Breast epithelium (tissue), 4 donors: Measurements from ENCODE around the gene MEFV. TPM values are rescaled to one million over a fixed set of nuclear protein-coding genes. Genes with fewer than 3 reads are reported as not detected.

Experiments
- DNase-seq, 2 donors: peaks; one replicate each; pipeline ENCODE4 v3.0.0-alpha.2; 2019; ENCODE audit warnings: low spot score in 2 of 2
- H3K27ac ChIP-seq, 2 donors: fragments of 200-600 bp; sonication (generic) in 1 of 2; one replicate each; pipeline ENCODE4 v1.5.1; 2016 to 2019; ENCODE audit warnings: mild to moderate bottlenecking in 1 of 2
- H3K27me3 ChIP-seq, 2 donors: fragments of 200-600 bp; sonication (generic) in 1 of 2; one replicate each; pipeline versions ENCODE4 v1.5.1 to v1.6.0; 2017 to 2019; ENCODE audit warnings: control low read depth in 1 of 2, mild to moderate bottlenecking in 1 of 2
- H3K36me3 ChIP-seq: fragments of 200-600 bp; one replicate; pipeline ENCODE4 v1.5.1; 2019
- H3K4me1 ChIP-seq, 2 donors: fragments of 200-600 bp; sonication (generic); one replicate each; pipeline ENCODE4 v1.5.1; 2016 to 2019; ENCODE audit warnings: control low read depth in 1 of 2
- H3K4me3 ChIP-seq, 3 donors: fragments of 200-600 bp; sonication (generic); 1 replicate in 2 of 3; 2 replicates in 1 of 3; pipeline ENCODE4 v1.5.1; 2016 to 2019; ENCODE audit warnings: mild to moderate bottlenecking in 3 of 3, moderate library complexity in 2 of 3
- H3K9me3 ChIP-seq, 2 donors: fragments of 200-600 bp; sonication (generic) in 1 of 2; one replicate each; pipeline ENCODE4 v1.5.1; 2016 to 2019; ENCODE audit warnings: control low read depth in 1 of 2
- POLR2A ChIP-seq: fragments of 450-650 bp; IDR thresholded peaks from one replicate; pipeline ENCODE4 v1.6.1; 2016; ENCODE audit warnings: antibody characterized with exemption, mild to moderate bottlenecking, moderate library complexity
- POLR2AphosphoS5 ChIP-seq, 3 donors: sonication (generic); formaldehyde crosslinking; IDR thresholded peaks; one replicate each; pipeline ENCODE4 v1.6.1; 2017; ENCODE audit warnings: antibody characterized with exemption in 3 of 3
- intact Hi-C: fragments of 100-400 bp; cut with DNase I; formaldehyde crosslinking; loops from one replicate; pipeline ENCODE4 v1.15.1; 2023; ENCODE audit warnings: low total_unique reads
- total RNA-seq, 3 donors: library from RNA; depleted of rRNA; stranded (reverse); fragments of >200 nt; gene quantifications; one replicate each; pipeline ENCODE4 v1.1.0, GENCODE V29; 2016
- TF ChIP-seq, protein P1 (sequence below), 3 donors: fragments of 450-650 bp; IDR thresholded peaks; one replicate each; pipeline ENCODE4 v1.5.1; 2016 to 2017; ENCODE audit warnings: antibody characterized with exemption in 3 of 3, mild to moderate bottlenecking in 3 of 3, moderate library complexity in 3 of 3

Gene MEFV
- total RNA-seq, 3 donors from 2014 or later, result 0.66 to 5.6 (median 1.8) TPM

DNA sequence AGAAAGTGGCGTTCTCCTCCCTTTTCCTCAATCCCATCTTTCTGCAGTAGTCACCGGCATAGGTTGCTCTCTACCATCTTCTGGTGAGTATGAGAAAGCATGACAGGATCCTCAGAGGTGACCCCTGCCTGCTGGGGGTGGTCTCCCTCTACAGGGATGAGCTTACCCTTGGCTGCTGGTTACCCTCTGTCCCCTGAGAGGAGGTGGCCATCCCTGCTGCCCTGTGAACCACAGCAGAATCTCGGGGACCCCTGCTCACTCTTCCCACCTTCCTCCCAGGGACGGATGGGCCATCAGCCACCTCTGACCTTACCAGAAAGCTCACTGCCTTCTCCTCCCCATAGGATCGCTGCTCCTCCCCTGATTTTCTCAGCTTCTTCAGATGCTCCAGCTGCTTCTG, 7.8 kb downstream of the MEFV start:
- H3K9me3 ChIP-seq, result no peaks in the 10 kb centered on the region
- H3K27me3 ChIP-seq, result peaks cover 0 to 7% of the 10 kb centered on the region in 2 donors
- intact Hi-C loops, result loop anchor here (2.0 kb wide), 1 partner anchor 54 kb away; no protein-coding TSS in a partner anchor
- no peak overlapping the region for H3K4me3 ChIP-seq
- H3K27ac ChIP-seq, result no peak overlapping the region
- DNase-seq, result no peak
- H3K4me1 ChIP-seq, result no peaks in the 10 kb centered on the region
- H3K36me3 ChIP-seq, result no peaks in the 10 kb centered on the region
- no peak for TF ChIP-seq POLR2AphosphoS5 (IDR thresholded peaks at IDR 0.05)
- TF ChIP-seq, protein P1, sequence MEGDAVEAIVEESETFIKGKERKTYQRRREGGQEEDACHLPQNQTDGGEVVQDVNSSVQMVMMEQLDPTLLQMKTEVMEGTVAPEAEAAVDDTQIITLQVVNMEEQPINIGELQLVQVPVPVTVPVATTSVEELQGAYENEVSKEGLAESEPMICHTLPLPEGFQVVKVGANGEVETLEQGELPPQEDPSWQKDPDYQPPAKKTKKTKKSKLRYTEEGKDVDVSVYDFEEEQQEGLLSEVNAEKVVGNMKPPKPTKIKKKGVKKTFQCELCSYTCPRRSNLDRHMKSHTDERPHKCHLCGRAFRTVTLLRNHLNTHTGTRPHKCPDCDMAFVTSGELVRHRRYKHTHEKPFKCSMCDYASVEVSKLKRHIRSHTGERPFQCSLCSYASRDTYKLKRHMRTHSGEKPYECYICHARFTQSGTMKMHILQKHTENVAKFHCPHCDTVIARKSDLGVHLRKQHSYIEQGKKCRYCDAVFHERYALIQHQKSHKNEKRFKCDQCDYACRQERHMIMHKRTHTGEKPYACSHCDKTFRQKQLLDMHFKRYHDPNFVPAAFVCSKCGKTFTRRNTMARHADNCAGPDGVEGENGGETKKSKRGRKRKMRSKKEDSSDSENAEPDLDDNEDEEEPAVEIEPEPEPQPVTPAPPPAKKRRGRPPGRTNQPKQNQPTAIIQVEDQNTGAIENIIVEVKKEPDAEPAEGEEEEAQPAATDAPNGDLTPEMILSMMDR (IDR thresholded peaks at IDR 0.05), result no peak
- TF ChIP-seq POLR2A, result no peak

DNA sequence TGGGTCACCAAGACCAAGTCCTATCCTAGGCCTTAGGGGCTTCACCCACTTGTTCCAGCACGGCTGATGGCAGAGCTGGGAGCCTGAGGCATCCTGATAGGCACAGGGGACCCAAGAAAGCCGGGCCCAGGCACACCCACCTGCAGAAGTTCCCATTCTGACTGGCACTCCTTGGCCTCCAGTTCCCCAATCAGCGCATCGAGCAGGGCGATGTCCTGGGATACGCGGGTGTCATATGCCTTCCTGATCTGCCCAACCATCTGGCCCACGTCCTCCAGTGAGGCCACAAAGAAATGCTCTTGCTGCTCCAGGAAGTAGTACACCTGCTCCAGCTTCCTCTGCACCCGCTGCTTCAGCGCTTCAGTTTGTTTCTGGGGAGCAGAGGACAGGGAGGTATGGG, 9.6 kb downstream of the MEFV start:
- Histone ChIP-seq H3K4me3 (no peak overlapping the region), H3K27ac (no peak overlapping the region), H3K27me3 (peaks cover 0 to 7% of the 10 kb centered on the region in 2 donors), H3K4me1 (no peaks in the 10 kb centered on the region), H3K36me3 (no peaks in the 10 kb centered on the region), H3K9me3 (no peaks in the 10 kb centered on the region)
- no peak for DNase-seq
- intact Hi-C loops, result no loop called here
- TF ChIP-seq, protein P1 (IDR thresholded peaks at IDR 0.05), result no peak
- no peak for TF ChIP-seq POLR2A
- no peak for TF ChIP-seq POLR2AphosphoS5 (IDR thresholded peaks at IDR 0.05)

DNA sequence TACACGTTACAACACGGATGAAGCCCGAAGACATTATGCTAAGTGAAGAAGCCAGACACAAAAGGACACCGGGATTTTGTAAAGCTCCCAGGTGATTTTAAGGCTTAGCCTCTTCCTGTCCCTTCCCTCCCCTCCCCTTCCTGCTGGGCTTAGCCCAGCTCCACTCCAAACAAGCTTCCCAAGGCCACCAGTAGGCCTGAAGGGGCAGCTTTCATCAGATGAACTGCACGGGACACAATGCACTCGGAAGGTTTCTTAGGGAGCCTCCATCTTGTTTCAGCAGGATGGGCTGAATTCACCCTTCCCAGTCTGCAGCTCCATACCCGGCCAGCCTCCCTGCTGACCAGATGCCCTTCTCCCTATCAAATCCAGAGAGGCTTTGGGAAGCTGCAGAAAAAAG, 10.4 kb downstream of the MEFV start:
- Histone ChIP-seq H3K36me3 (no peaks in the 10 kb centered on the region), H3K27me3 (peaks cover 0 to 7% of the 10 kb centered on the region in 2 donors), H3K4me1 (no peaks in the 10 kb centered on the region), H3K27ac (no peak overlapping the region), H3K4me3 (no peak overlapping the region), H3K9me3 (no peaks in the 10 kb centered on the region)
- DNase-seq, result no peak
- TF ChIP-seq POLR2A (no peak), POLR2AphosphoS5 (IDR thresholded peaks at IDR 0.05) (no peak)
- TF ChIP-seq, protein P1 (IDR thresholded peaks at IDR 0.05), result no peak
- intact Hi-C loops, result no loop called here

DNA sequence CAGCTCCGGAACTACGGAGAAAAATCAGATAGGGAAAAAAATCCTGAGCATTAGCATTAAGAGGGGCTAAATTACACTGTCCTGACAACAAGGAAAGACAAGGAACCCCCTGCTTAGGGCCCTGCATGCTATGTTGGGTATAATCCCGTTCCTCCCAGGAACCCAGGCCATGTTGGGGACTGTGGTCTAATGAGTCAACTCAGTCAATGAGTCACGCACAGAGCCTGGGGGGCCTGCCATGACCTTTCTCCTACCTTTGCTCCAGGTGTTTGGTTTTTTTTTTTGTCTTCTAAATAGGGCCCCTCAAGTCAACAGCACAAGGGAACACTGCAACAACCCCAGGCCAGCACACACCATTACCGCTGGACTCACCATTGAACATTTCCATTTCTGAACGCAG, 12.6 kb downstream of the MEFV start:
- DNase-seq, result no peak
- Histone ChIP-seq H3K4me3 (no peak overlapping the region), H3K27ac (no peak overlapping the region), H3K36me3 (no peaks in the 10 kb centered on the region), H3K27me3 (peaks cover 0 to 7% of the 10 kb centered on the region in 2 donors), H3K9me3 (no peaks in the 10 kb centered on the region), H3K4me1 (no peaks in the 10 kb centered on the region)
- no peak for TF ChIP-seq POLR2AphosphoS5 (IDR thresholded peaks at IDR 0.05)
- TF ChIP-seq, protein P1 (IDR thresholded peaks at IDR 0.05), result no peak
- TF ChIP-seq POLR2A, result no peak
- intact Hi-C loops, result no loop called here

DNA sequence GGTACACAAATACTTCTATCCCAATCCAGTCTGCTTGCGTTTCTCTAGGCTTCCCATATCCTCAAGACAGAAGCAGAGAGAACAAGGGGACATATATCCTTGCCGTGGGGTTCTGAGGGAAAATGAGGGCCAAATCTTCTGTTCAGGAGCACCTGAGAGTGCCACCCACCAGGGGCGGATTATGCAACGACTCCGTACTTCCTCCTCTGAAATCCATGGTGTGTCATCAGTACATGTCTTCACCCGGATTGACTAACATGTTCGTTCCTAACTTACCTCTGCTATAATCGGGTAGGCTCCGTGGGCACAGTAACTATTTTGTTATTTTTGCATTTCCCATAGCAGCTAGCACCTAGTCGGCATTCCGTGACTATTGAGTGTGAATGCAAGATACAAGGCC, 13.7 kb downstream of the MEFV start:
- Histone ChIP-seq H3K27ac (no peak overlapping the region), H3K4me1 (no peaks in the 10 kb centered on the region), H3K27me3 (peaks cover 0 to 7% of the 10 kb centered on the region in 2 donors), H3K9me3 (no peaks in the 10 kb centered on the region), H3K36me3 (no peaks in the 10 kb centered on the region), H3K4me3 (no peak overlapping the region)
- no peak for DNase-seq
- no peak for TF ChIP-seq POLR2A
- TF ChIP-seq, protein P1 (IDR thresholded peaks at IDR 0.05), result no peak
- no peak for TF ChIP-seq POLR2AphosphoS5 (IDR thresholded peaks at IDR 0.05)
- intact Hi-C loops, result no loop called here
